Caco-2 (cell line): ENCODE data around the gene STK32C. TPM values are rescaled to one million over a fixed set of nuclear protein-coding genes. Genes with fewer than 3 reads are reported as not detected.

ENCODE experiments used
- Bru-seq: library from RNA; stranded (reverse); fragments of 400-500 nt; gene quantifications from one replicate; lab custom pipeline; 2021; lab: Mats Ljungman, UMichigan
- BruChase-seq, 2 experiments: library from RNA; stranded (reverse); fragments of 400-500 nt; gene quantifications; one replicate each; lab custom pipeline; 2021; lab: Mats Ljungman, UMichigan
- BruUV-seq: library from RNA; stranded (reverse); fragments of 400-500 nt; replicated peaks from 2 replicates; lab custom pipeline; 2021; lab: Mats Ljungman, UMichigan
- CTCF ChIA-PET: fragments of 300-600 bp; sonication (Branson Sonifier 250); formaldehyde crosslinking; loops from one replicate; lab custom pipeline; 2022; ENCODE audit warnings: antibody characterized with exemption; lab: Charles Lee
- POLR2A ChIA-PET: fragments of 300-600 bp; sonication (Branson Sonifier 250); formaldehyde crosslinking; loops from one replicate; lab custom pipeline; 2022; ENCODE audit warnings: antibody characterized with exemption; lab: Charles Lee
- DNase-seq, 2 experiments: peaks; one replicate each; pipeline versions ENCODE4 v3.0.0 to v3.0.0-alpha.2; 2020 to 2022
- H3K27me3 ChIP-seq: replicated peaks from 2 replicates; pipeline ENCODE4 v1.6.0; 2011; ENCODE audit warnings: low read length; ENCODE audit not compliant: control insufficient read depth, insufficient read depth
- H3K36me3 ChIP-seq: 2 replicates; pipeline ENCODE4 v1.5.1; 2011; ENCODE audit warnings: low read length; ENCODE audit not compliant: control insufficient read depth, insufficient read depth
- H3K4me1 ChIP-seq: fragments of 250-450 bp; sonication (Bioruptor Pico); 2 replicates; pipeline ENCODE4 v1.5.1; 2020; ENCODE audit warnings: mild to moderate bottlenecking
- H3K4me3 ChIP-seq: 2 replicates; pipeline ENCODE4 v1.5.1; 2011; ENCODE audit warnings: low read depth, mild to moderate bottlenecking, control low read depth, low read length
- H3K9me3 ChIP-seq: fragments of 250-450 bp; sonication (Bioruptor Pico); 2 replicates; pipeline ENCODE4 v1.5.1; 2020; ENCODE audit warnings: mild to moderate bottlenecking, moderate library complexity
- H3K27ac Mint-ChIP-seq: one replicate; pipeline ENCODE4 v1.8.0; 2022; ENCODE audit warnings: mixed read lengths; ENCODE audit not compliant: unreplicated experiment
- H3K27me3 Mint-ChIP-seq: one replicate; pipeline ENCODE4 v1.8.0; 2022; ENCODE audit warnings: mixed read lengths; ENCODE audit not compliant: insufficient read depth, unreplicated experiment
- H3K36me3 Mint-ChIP-seq: one replicate; pipeline ENCODE4 v1.8.0; 2022; ENCODE audit warnings: mild to moderate bottlenecking, mixed read lengths; ENCODE audit not compliant: insufficient read depth, unreplicated experiment
- H3K4me1 Mint-ChIP-seq: one replicate; pipeline ENCODE4 v1.8.0; 2022; ENCODE audit warnings: low read depth, mixed read lengths; ENCODE audit not compliant: unreplicated experiment
- H3K4me3 Mint-ChIP-seq: one replicate; pipeline ENCODE4 v1.8.0; 2022; ENCODE audit warnings: mild to moderate bottlenecking, moderate library complexity, mixed read lengths; ENCODE audit not compliant: unreplicated experiment
- H3K9me3 Mint-ChIP-seq: one replicate; pipeline ENCODE4 v1.8.0; 2022; ENCODE audit warnings: mixed read lengths; ENCODE audit not compliant: unreplicated experiment
- CTCF ChIP-seq, 2 experiments: fragments of 200-600 bp in 1 of 2; IDR thresholded peaks; 1 replicate in 1 of 2; 2 replicates in 1 of 2; pipeline versions ENCODE4 v1.5.1 to v1.8.0; 2011 to 2022; ENCODE audit warnings: antibody characterized with exemption in 1 of 2, control low read depth in 1 of 2, inconsistent platforms in 1 of 2, low read depth in 1 of 2, low read length in 1 of 2, mild to moderate bottlenecking in 1 of 2, moderate library complexity in 1 of 2; ENCODE audit not compliant: insufficient read depth in 1 of 2, severe bottlenecking in 1 of 2, unreplicated experiment in 1 of 2
- intact Hi-C: fragments of 100-400 bp; cut with micrococcal nuclease; formaldehyde crosslinking; loops from one replicate; pipeline ENCODE4 v1.10.0; 2022; ENCODE audit not compliant: unreplicated experiment
- long read RNA-seq: library from polyadenylated mRNA; stranded (forward); transcript quantifications from one replicate; pipeline ENCODE4 v2.0.0, GENCODE V29; 2022
- total RNA-seq: library from RNA; stranded (reverse); gene quantifications from 2 replicates; pipeline ENCODE4 v1.2.3, GENCODE V29; 2022

STK32C gene
- total RNA-seq = 11.9 and 13.3 TPM in 2 replicates
- percentile 41 among the genes with signal in this experiment for Bru-seq, nascent RNA
- percentile 40 among the genes with signal in this experiment for BruChase-seq, experiment 1, labeled RNA remaining after a 2-hour chase
- percentile 41 among the genes with signal in this experiment for BruChase-seq, experiment 2, labeled RNA remaining after a 6-hour chase
- long read RNA-seq, partial matches to known transcripts = 9 of 19 reads
- long read RNA-seq, other reads (novel, unspliced or antisense) = 3 of 19 reads

GRCh38 chr10:132307823-132308586, at the start of gene STK32C:
TSS of gene STK32C (minus strand) at chr10:132307950. CDS start at chr10:132307833, 117 bp downstream.
- no peak for TF ChIP-seq CTCF (IDR thresholded peaks at IDR 0.05; ENCODE audit: insufficient read depth in 1 of 2, low read depth in 1 of 2, low read length in 1 of 2, severe bottlenecking in 1 of 2, unreplicated experiment in 1 of 2)
- ChIA-PET CTCF (interaction anchor here (0.6 to 1.0 kb wide), 3 partner anchors 28 to 285 kb away, joined by 3 to 5 read pairs (median 5); no protein-coding TSS in a partner anchor), POLR2A (interaction anchor here (0.6 to 0.7 kb wide), 5 partner anchors 16 to 49 kb away, joined by 3 to 4 read pairs (median 4); no protein-coding TSS in a partner anchor)
- Histone ChIP-seq H3K9me3 (no peaks in the 10 kb centered on the region), H3K4me1 (peaks cover 4% of the 10 kb centered on the region; the same call in 1 of the 2 replicates), H3K4me3 (peak within 1 kb of the TSS; percentile 94), H3K36me3 (no peaks in the 10 kb centered on the region), H3K27me3 (no peaks in the 10 kb centered on the region)
- H3K27ac Mint-ChIP-seq = peak within 1 kb of the TSS; percentile 61
- intact Hi-C loops = loop anchor here (1.0 kb wide), 1 partner anchor 27 kb away; no protein-coding TSS in a partner anchor
- DNase-seq = peak; percentile 90 to 91
- peaks cover 4% of the 10 kb centered on the region for H3K27me3 Mint-ChIP-seq
- H3K9me3 Mint-ChIP-seq = peaks cover under 1% of the 10 kb centered on the region
- no TSS peak for BruUV-seq
- H3K36me3 Mint-ChIP-seq = peaks cover 6% of the 10 kb centered on the region
- peaks cover 6% of the 10 kb centered on the region for H3K4me1 Mint-ChIP-seq
- H3K4me3 Mint-ChIP-seq = peak within 1 kb of the TSS; percentile 91

GRCh38 chr10:132356621-132357195, 49.0 kb upstream of the STK32C start:
- Mint-ChIP-seq H3K27me3 (no peaks in the 10 kb centered on the region), H3K36me3 (peaks cover 9% of the 10 kb centered on the region), H3K4me3 (no peak overlapping the region), H3K27ac (no peak overlapping the region), H3K9me3 (no peaks in the 10 kb centered on the region), H3K4me1 (peaks cover 6% of the 10 kb centered on the region)
- no peak for TF ChIP-seq CTCF (IDR thresholded peaks at IDR 0.05; ENCODE audit: insufficient read depth in 1 of 2, low read depth in 1 of 2, low read length in 1 of 2, severe bottlenecking in 1 of 2, unreplicated experiment in 1 of 2)
- H3K36me3 ChIP-seq = no peaks in the 10 kb centered on the region; the same call in 1 of the 2 replicates
- intact Hi-C loops = no loop called here
- no peaks in the 10 kb centered on the region for H3K27me3 ChIP-seq
- ChIA-PET POLR2A (no interaction called here), CTCF (no interaction called here)
- no TSS peak for BruUV-seq
- no peaks in the 10 kb centered on the region for H3K9me3 ChIP-seq
- H3K4me3 ChIP-seq = no peak overlapping the region
- no peak for DNase-seq
- H3K4me1 ChIP-seq = no peaks in the 10 kb centered on the region

GRCh38 chr10:132355754-132356153, 48.0 kb upstream of the STK32C start:
- ChIA-PET CTCF (no interaction called here), POLR2A (no interaction called here)
- Mint-ChIP-seq H3K4me3 (no peak overlapping the region), H3K36me3 (peaks cover 9% of the 10 kb centered on the region), H3K27ac (no peak overlapping the region), H3K9me3 (no peaks in the 10 kb centered on the region), H3K27me3 (no peaks in the 10 kb centered on the region), H3K4me1 (peaks cover 6% of the 10 kb centered on the region)
- BruUV-seq = no TSS peak
- Histone ChIP-seq H3K4me1 (no peaks in the 10 kb centered on the region), H3K4me3 (no peak overlapping the region), H3K9me3 (no peaks in the 10 kb centered on the region), H3K27me3 (no peaks in the 10 kb centered on the region), H3K36me3 (no peaks in the 10 kb centered on the region; the same call in 1 of the 2 replicates)
- intact Hi-C loops = no loop called here
- TF ChIP-seq CTCF (IDR thresholded peaks at IDR 0.05; ENCODE audit: insufficient read depth in 1 of 2, low read depth in 1 of 2, low read length in 1 of 2, severe bottlenecking in 1 of 2, unreplicated experiment in 1 of 2) = no peak
- no peak for DNase-seq
